Smooth muscle cell (in vitro differentiated cells): Measurements from ENCODE around the gene ARMH2. TPM values are rescaled to one million over a fixed set of nuclear protein-coding genes. Genes with fewer than 3 reads are reported as not detected.

Experiments used
- DNase-seq: peaks from one replicate; lab custom pipeline; 2025; ENCODE audit not compliant: unreplicated experiment; lab: John Stamatoyannopoulos, UW
- H2AFZ ChIP-seq: fragments of 200-600 bp; sonication (generic); 2 replicates; pipeline ENCODE4 v1.6.0; 2016; ENCODE audit warnings: antibody characterized with exemption, low read depth, mild to moderate bottlenecking
- H3F3A ChIP-seq: fragments of 200-600 bp; sonication (generic); 2 replicates; pipeline ENCODE4 v1.6.0; 2017; ENCODE audit warnings: antibody characterized with exemption, low read depth
- H3K27ac ChIP-seq: fragments of 200-600 bp; sonication (generic); 2 replicates; pipeline ENCODE4 v1.5.1; 2016; ENCODE audit warnings: low read depth, mild to moderate bottlenecking
- H3K27me3 ChIP-seq: fragments of 200-600 bp; sonication (generic); 2 replicates; pipeline ENCODE4 v1.6.1; 2016; ENCODE audit warnings: low read depth, mild to moderate bottlenecking
- H3K36me3 ChIP-seq: fragments of 200-600 bp; sonication (generic); 2 replicates; pipeline ENCODE4 v1.5.1; 2016; ENCODE audit warnings: low read depth
- H3K4me1 ChIP-seq: fragments of 200-600 bp; sonication (generic); 2 replicates; pipeline ENCODE4 v1.5.1; 2016; ENCODE audit warnings: low read depth
- H3K4me2 ChIP-seq: fragments of 200-600 bp; sonication (generic); 2 replicates; pipeline ENCODE4 v1.6.0; 2016; ENCODE audit warnings: mild to moderate bottlenecking
- H3K4me3 ChIP-seq: fragments of 200-600 bp; sonication (generic); 2 replicates; pipeline ENCODE4 v1.5.1; 2016; ENCODE audit warnings: mild to moderate bottlenecking
- H3K79me2 ChIP-seq: fragments of 200-600 bp; sonication (generic); 2 replicates; pipeline ENCODE4 v1.6.0; 2016; ENCODE audit warnings: low read depth, mild to moderate bottlenecking
- H3K9ac ChIP-seq: fragments of 200-600 bp; sonication (generic); 2 replicates; pipeline ENCODE4 v1.6.0; 2016; ENCODE audit warnings: low read depth
- H3K9me3 ChIP-seq: fragments of 200-600 bp; sonication (generic); replicated peaks from 2 replicates; pipeline ENCODE4 v1.5.1; 2016; ENCODE audit warnings: low read depth
- H4K20me1 ChIP-seq: fragments of 200-600 bp; sonication (generic); 2 replicates; pipeline ENCODE4 v1.6.0; 2016; ENCODE audit warnings: low read depth
- WGBS: methylation state at CpG from one replicate; pipeline ENCODE4 v1.1.7; 2016; ENCODE audit warnings: low lambda C conversion rate; 5-methylcytosine and 5-hydroxymethylcytosine counted together
- polyA plus RNA-seq: library from polyadenylated mRNA; unstranded; fragments of >200 nt; fragmentation: Nextera tagmentation; extraction: Ambion mirVana; gene quantifications from 2 replicates; pipeline ENCODE4 v1.2.1, GENCODE V29; 2016
- total RNA-seq: library from RNA; depleted of rRNA; stranded (reverse); fragments of >200 nt; gene quantifications from 2 replicates; pipeline ENCODE4 v1.2.3, GENCODE V29; 2014
- TF ChIP-seq, protein P1 (sequence below): fragments of 200-600 bp; sonication (generic); IDR thresholded peaks from 2 replicates; pipeline ENCODE4 v1.5.1; 2017; ENCODE audit warnings: borderline replicate concordance, mild to moderate bottlenecking, antibody characterized with exemption; ENCODE audit not compliant: insufficient read depth, poor library complexity, severe bottlenecking

The ARMH2 gene
- total and polyA plus RNA-seq, 2 experiments from 2014 or later = not detected

DNA sequence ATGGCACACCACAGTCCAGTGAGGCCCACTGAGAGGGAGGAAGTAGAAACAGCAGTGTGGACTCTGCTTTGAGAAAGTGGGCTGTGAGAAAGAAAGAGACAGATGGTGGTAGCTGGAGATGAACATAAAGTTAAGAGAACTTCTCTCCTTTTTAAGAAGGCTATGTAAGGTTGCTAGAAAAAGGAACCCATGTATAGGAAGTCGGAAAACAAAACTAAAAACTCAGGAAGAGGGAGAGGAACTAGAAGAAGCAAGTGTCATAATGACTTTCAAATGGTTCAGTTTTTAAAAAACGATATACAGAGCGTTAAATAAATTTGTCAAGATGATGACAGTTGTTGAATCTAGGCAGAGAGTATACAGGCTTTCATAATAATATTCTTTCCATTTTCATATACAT lies 49.4 kb downstream of the ARMH2 start:
- no peaks in the 10 kb centered on the region for H3K4me1 ChIP-seq
- no peak overlapping the region for H2AFZ ChIP-seq
- no peak overlapping the region for H3K4me3 ChIP-seq
- H3K4me2 ChIP-seq = no peak overlapping the region
- 84% methylated on average over 3 of the region's 3 CpGs for WGBS
- H3K9ac ChIP-seq = no peak overlapping the region
- no peaks in the 10 kb centered on the region for H3K27me3 ChIP-seq
- H3K27ac ChIP-seq = no peak overlapping the region
- no peaks in the 10 kb centered on the region for H3K9me3 ChIP-seq
- H3K36me3 ChIP-seq = no peaks in the 10 kb centered on the region
- no peaks in the 10 kb centered on the region for H4K20me1 ChIP-seq
- no peaks in the 10 kb centered on the region for H3F3A ChIP-seq
- no peak for DNase-seq
- no peaks in the 10 kb centered on the region for H3K79me2 ChIP-seq
- TF ChIP-seq, protein P1, sequence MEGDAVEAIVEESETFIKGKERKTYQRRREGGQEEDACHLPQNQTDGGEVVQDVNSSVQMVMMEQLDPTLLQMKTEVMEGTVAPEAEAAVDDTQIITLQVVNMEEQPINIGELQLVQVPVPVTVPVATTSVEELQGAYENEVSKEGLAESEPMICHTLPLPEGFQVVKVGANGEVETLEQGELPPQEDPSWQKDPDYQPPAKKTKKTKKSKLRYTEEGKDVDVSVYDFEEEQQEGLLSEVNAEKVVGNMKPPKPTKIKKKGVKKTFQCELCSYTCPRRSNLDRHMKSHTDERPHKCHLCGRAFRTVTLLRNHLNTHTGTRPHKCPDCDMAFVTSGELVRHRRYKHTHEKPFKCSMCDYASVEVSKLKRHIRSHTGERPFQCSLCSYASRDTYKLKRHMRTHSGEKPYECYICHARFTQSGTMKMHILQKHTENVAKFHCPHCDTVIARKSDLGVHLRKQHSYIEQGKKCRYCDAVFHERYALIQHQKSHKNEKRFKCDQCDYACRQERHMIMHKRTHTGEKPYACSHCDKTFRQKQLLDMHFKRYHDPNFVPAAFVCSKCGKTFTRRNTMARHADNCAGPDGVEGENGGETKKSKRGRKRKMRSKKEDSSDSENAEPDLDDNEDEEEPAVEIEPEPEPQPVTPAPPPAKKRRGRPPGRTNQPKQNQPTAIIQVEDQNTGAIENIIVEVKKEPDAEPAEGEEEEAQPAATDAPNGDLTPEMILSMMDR = no peak

Other genes starting within 250 kb of the ARMH2 start
- gene KIAA0319, start 152.7 kb downstream of the ARMH2 start, total RNA-seq = not detected in 2 replicates
- not detected in 2 replicates for gene KIAA0319, start 152.7 kb downstream of the ARMH2 start, polyA plus RNA-seq
- gene TDP2, start 132.0 kb downstream of the ARMH2 start, total RNA-seq = 13.0 and 27.9 TPM in 2 replicates
- 15.9 and 16.2 TPM in 2 replicates for gene TDP2, start 132.0 kb downstream of the ARMH2 start, polyA plus RNA-seq
- gene ACOT13, start 131.8 kb downstream of the ARMH2 start, total RNA-seq = 7.3 and 14.0 TPM in 2 replicates
- gene ACOT13, start 131.8 kb downstream of the ARMH2 start, polyA plus RNA-seq = 35.2 and 43.7 TPM in 2 replicates
- gene C6orf62, start 79.8 kb downstream of the ARMH2 start, total RNA-seq = 61.4 and 79.1 TPM in 2 replicates
- 32.4 and 33.1 TPM in 2 replicates for gene C6orf62, start 79.8 kb downstream of the ARMH2 start, polyA plus RNA-seq
- 31.8 and 42.5 TPM in 2 replicates for gene GMNN, start 24.0 kb downstream of the ARMH2 start, total RNA-seq
- gene GMNN, start 24.0 kb downstream of the ARMH2 start, polyA plus RNA-seq = 36.7 and 46.4 TPM in 2 replicates
- gene RIPOR2, start 137.0 kb upstream of the ARMH2 start, total RNA-seq = 5.6 and 6.6 TPM in 2 replicates
- 2.3 and 7.6 TPM in 2 replicates for gene RIPOR2, start 137.0 kb upstream of the ARMH2 start, polyA plus RNA-seq